COR-L47 (cell line): ENCODE data around the gene CA5A.
"Not testable (repeated sequence)": the region's sequence is repeated elsewhere in the genome, so short reads cannot be mapped to it uniquely, and the experiment has no call there.

Experiments
- DNase-seq: peaks from one replicate; lab custom pipeline; 2025; lab: John Stamatoyannopoulos, UW

The CA5A gene

DNA sequence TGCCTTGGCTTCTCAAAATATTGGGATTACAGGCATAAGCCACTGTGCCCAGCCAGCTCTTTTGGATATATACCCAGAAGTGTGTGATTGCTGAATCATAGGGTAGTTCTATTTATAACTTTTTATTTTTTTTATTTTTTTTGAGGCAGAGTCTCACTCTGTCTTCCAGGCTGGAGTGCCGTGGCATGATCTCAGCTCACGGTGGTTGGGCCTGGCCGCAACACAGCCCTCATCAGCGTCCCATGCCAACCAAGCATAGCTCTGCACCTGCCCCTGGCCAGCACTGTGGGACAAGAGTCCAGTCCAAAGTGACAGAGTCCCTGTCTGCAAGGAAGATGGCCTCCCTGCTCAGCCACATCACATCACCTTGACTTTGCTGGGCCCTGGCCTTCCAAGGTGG lies 42.3 kb downstream of the CA5A start:
- not testable (repeated sequence) for DNase-seq

DNA sequence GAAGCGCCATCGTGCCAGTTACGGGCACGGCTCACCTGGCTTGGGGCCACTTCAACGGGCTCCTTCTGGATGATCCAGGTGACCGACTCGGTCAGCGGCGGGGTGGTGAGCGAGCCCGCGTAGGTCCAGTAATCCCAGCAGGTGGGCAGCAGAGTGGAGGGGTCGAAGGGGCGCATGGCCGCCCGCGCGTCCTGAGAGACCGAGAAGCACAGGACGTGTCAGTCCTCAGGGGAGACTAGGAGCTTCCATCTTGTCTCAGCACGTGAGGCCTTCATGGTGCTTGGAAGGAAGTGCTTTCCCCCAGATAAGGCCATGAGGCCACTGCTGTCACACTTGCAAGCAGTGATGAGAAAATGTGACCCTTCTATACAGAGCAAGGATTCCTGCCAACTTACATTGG lies 44.6 kb downstream of the CA5A start:
- no peak for DNase-seq

DNA sequence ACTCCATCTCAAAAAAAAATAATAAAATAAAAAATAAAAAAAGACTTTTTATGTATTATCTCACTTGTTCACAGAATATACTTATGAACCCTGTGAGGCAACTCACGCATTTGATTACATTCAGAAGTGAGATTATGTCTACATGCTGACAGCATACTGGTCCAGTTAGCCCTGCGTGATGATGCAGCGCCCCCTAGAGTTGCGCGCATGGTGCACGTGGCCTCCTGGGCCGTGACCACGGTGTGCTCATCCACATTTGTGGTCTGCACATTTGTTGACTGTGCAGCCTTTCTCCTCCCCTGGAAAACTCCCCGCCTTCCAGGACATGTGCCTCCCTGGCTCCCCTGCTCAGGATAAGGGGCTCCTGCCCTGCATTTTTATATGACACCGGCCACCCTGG lies 46.6 kb downstream of the CA5A start:
- not testable (repeated sequence) for DNase-seq

GRCh38 chr16:87888346-87888745 lies 48.0 kb downstream of the CA5A start:
- DNase-seq = not testable (repeated sequence)

DNA sequence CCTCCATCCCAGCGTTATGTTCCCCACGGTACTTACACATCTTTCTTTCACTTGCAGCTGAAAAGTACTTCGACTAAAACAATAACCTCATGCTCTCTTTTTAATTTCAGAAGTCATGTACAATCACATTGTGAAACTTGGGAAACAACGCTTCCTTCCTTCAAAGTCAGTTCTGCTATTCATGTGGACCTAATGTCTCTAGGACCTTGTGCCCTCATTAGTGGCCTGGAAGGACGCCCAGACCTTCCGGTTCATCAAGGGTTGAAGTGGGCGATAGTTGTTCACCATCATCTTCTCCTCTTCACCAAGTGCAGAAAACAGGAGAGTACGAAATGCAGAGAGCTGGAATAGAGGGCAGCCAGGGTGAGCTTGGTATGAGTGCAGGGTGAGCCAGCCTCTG lies 48.4 kb downstream of the CA5A start:
- not testable (repeated sequence) for DNase-seq

DNA sequence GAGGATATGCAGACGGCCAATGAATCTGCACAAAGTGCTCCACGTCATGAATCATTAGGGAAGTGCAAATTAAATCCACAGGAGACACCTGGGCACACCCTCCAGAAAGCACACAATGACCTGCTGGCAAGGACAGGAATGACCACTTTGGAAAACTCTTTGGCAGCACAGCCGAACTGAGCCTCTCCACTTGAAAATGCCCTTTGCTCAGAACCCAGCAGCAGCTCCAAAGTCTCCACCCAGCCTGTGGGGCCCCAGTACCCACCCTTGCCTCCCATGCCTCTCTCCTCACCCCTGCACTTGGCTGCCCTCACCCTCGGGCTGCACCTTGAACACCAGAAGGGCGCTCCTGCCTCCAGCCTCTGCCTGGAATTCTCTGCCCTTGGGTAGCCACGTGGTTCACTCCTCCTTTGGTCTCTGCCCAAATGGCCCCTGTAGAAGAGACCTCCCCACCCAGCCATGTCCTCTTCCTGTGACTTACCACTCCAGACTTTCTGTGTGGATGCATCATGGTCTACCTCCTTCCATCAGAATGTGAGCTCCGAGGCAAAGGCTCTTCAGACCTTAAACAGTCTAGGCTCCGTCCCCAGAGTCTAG lies 50.9 kb downstream of the CA5A start:
- DNase-seq = not testable (repeated sequence)

- no peak for DNase-seq
These were observed 53.8 kb downstream of the CA5A start for GRCh38 chr16:87882436-87883019.

DNA sequence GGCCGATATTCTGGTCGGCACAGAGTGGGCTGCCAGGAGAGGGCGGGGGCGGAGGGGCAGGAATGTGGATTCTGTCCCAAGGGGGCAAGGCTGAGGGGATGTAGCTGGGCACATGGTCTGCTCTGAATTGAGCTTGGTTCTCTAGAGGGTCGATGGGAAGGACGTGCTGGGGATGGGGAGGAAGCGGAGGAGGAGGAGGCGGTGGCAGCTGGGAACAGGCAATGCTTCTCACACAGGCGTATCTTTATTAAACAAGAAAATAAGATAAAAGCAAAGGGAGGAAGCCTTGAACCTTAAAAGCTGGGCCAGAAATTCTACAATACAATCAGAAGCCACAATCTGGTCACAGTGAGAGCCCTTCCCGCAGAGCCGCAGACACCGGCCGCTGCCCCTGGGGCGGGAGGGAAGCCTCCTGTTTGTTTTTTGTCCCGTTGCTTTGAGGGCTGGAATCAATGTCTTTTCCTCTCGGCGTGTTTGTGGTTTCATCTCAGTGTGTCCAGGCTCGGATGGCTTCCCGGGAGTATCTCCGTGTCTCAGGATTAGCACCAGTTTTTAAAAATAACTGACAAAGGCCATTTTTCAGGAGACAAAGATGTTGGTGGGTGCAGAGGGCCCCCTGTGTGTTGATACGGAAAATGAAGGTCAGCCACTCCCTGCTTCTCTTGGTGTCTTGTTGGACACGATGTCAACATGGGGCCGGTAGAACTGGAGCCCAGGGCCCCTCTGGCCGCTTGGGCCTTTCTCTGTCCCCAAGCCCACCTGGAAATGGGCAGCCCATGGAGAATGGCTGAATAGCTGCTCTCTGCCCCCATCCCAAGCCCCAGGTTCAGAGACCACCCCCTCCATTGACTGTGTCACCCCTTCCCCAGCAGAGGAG lies 54.8 kb downstream of the CA5A start:
- DNase-seq = no peak

GRCh38 chr16:87880117-87880696 lies 56.1 kb downstream of the CA5A start:
- no peak for DNase-seq

GRCh38 chr16:87879411-87880013 lies 56.8 kb downstream of the CA5A start:
- not testable (repeated sequence) for DNase-seq

- DNase-seq = no peak
These were observed 57.6 kb downstream of the CA5A start for GRCh38 chr16:87878704-87879103.

- no peak for DNase-seq
These were observed 58.3 kb downstream of the CA5A start for GRCh38 chr16:87877942-87878507.

GRCh38 chr16:87874639-87875427 lies 61.5 kb downstream of the CA5A start:
- DNase-seq = no peak

- DNase-seq = not testable (repeated sequence)
These were observed 65.7 kb downstream of the CA5A start for GRCh38 chr16:87870418-87871291.

GRCh38 chr16:87869879-87870417 lies 66.4 kb downstream of the CA5A start:
- not testable (repeated sequence) for DNase-seq

DNA sequence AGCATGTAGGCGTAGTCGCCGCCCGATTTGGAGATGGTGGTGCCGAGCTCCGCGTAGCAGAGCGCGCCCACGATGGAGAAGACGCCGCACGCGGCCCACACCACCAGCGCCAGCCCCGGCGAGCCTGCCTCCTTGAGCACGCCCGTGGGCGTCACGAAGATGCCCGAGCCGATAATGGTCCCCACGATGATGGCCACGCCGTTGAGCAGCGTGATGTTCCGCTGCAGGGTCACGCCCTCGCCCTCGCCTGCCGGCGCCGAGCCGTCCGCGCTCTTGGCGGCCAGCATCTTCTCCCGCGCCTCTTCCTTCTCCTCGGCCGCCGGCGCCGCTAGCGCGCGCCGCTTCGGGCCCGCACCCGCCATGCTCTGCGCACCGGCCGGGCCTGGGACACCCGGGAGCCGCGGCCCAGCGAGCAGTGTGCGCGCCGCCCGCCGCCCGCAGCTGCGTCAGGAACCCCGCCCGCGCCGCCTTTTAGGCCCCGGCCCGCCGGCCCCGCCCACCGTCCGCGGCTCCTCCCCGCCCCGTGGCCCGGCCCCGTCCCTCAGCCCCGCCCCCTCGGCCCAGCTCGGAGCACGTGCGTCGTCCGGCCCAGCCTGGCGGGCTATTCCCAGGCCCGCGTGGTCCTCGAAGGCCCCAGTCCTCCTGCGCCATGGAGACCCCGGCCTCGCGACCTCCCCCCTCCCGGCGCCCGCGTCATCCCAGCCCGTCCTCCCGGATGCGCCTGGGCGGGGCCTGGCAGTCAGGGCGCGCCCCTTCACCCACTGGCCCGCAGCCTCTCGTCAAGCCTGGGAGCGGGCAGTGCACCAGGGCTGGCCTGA lies 67.1 kb downstream of the CA5A start, which contains the start of gene SLC7A5:
Gene SLC7A5, minus strand, starts transcription at position 447 of the 818 bp plus-strand sequence. Its CDS starts 85 bp downstream, at position 362.
- DNase-seq = not testable (repeated sequence)

DNA sequence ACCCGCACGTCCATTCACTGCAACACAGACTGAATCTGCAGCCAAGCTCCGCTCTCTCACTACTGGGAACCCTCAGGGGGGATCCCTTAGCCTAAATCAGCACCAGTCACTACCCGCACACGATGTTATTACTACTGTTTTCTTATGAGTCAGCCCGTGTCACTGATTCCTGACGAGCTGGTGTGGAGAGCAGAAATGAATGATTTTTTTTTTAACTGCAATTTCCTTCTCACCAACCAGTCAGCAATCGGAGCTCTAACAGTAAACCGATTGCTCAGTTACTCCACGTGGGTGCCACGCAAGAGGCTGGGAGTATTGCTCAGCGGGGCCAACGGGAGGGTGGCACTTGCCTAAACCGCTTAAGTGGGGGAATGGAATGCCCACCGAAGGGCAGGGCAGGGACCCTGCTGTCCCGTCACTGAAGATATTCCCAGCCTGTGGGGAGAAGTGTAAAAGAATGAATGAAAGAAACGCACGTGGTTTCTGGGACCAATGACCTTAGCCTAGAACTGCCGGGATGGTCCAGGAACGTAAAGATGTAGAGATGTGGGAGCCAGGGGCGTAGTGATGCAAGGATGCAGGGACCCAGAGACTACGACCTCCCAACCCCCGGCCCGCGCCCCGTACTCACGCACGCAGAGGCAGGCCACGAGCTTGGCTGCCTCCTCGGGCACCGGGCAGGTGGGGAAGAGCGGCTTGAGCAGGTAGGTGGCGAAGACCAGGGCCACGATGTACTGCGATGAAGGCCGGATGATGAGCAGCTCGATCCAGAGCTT lies 67.9 kb downstream of the CA5A start:
- DNase-seq = not testable (repeated sequence)
